BE2C (cell line): ENCODE results near the gene IL36B.

Source experiments
- DNase-seq: peaks from one replicate; pipeline ENCODE4 v3.0.0-alpha.2; 2020
- H3K27me3 ChIP-seq: fragments of 250-450 bp; sonication (Bioruptor Pico); 2 replicates; pipeline ENCODE4 v1.5.1; 2020; ENCODE audit warnings: mild to moderate bottlenecking
- H3K36me3 ChIP-seq: fragments of 250-450 bp; sonication (Bioruptor Pico); 2 replicates; pipeline ENCODE4 v1.5.1; 2020; ENCODE audit warnings: mild to moderate bottlenecking
- H3K4me1 ChIP-seq: fragments of 250-450 bp; sonication (Bioruptor Pico); 2 replicates; pipeline ENCODE4 v1.5.1; 2020
- H3K4me3 ChIP-seq: 2 replicates; pipeline ENCODE4 v1.5.1; 2011; ENCODE audit warnings: low read depth, low read length
- H3K9me3 ChIP-seq: fragments of 250-450 bp; sonication (Bioruptor Pico); 2 replicates; pipeline ENCODE4 v1.5.1; 2020
- TF ChIP-seq, protein P1 (sequence below): IDR thresholded peaks from 2 replicates; pipeline ENCODE4 v1.5.1; 2012; ENCODE audit warnings: mild to moderate bottlenecking, low read depth, low read length

IL36B gene

DNA sequence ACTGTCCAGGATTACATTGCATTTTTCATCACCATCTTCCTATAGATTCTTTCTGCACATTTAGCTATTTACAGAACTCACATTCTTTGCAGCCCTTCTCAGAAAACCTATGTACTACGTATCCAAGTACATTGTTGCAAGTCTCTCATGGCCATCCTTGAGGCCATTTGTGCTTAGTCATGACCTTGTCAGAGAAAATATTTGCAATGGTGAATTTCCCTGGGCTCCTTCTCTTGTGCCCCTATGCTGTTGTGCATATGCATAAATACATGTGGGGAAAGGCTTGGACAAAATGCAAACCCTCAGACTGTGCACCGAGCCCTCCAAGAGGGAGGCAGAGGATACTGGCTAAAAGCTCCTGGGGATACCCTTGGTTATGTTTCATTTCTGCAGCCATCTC is 27.9 kb downstream of the IL36B start:
- H3K36me3 ChIP-seq, result no peaks in the 10 kb centered on the region
- TF ChIP-seq, protein P1, sequence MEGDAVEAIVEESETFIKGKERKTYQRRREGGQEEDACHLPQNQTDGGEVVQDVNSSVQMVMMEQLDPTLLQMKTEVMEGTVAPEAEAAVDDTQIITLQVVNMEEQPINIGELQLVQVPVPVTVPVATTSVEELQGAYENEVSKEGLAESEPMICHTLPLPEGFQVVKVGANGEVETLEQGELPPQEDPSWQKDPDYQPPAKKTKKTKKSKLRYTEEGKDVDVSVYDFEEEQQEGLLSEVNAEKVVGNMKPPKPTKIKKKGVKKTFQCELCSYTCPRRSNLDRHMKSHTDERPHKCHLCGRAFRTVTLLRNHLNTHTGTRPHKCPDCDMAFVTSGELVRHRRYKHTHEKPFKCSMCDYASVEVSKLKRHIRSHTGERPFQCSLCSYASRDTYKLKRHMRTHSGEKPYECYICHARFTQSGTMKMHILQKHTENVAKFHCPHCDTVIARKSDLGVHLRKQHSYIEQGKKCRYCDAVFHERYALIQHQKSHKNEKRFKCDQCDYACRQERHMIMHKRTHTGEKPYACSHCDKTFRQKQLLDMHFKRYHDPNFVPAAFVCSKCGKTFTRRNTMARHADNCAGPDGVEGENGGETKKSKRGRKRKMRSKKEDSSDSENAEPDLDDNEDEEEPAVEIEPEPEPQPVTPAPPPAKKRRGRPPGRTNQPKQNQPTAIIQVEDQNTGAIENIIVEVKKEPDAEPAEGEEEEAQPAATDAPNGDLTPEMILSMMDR, result no peak
- H3K9me3 ChIP-seq, result no peaks in the 10 kb centered on the region
- H3K4me3 ChIP-seq, result no peak overlapping the region
- H3K4me1 ChIP-seq, result no peaks in the 10 kb centered on the region
- no peaks in the 10 kb centered on the region for H3K27me3 ChIP-seq
- no peak for DNase-seq

- H3K27me3 ChIP-seq, result no peaks in the 10 kb centered on the region
- TF ChIP-seq, protein P1, result no peak
- no peak for DNase-seq
- H3K4me3 ChIP-seq, result no peak overlapping the region
- H3K9me3 ChIP-seq, result no peaks in the 10 kb centered on the region
- H3K36me3 ChIP-seq, result no peaks in the 10 kb centered on the region
- no peaks in the 10 kb centered on the region for H3K4me1 ChIP-seq
Measured at GRCh38 chr2:113021312-113021711, 31.4 kb downstream of the IL36B start.

DNA sequence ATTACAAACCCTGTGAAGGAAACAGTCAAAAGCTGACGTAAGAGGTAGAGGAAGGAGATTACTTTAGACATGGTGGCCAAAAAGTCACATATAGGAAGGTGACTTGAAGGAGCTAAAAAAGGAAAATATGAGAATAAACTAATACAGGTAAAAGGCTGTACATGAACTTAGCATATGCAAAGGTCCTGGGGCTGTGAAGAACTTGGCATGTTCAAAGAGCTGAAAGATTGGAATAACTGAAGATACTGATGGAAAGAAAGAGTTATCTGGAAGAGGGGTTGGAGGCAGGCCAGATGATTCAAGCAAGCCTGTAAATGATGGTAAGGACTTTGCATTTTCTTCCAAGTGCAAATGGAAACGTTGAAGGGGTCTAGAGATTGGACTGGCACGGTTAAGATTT is 34.2 kb downstream of the IL36B start:
- TF ChIP-seq, protein P1, result no peak
- H3K4me1 ChIP-seq, result no peaks in the 10 kb centered on the region
- no peak for DNase-seq
- no peak overlapping the region for H3K4me3 ChIP-seq
- no peaks in the 10 kb centered on the region for H3K36me3 ChIP-seq
- no peaks in the 10 kb centered on the region for H3K9me3 ChIP-seq
- H3K27me3 ChIP-seq, result no peaks in the 10 kb centered on the region

GRCh38 chr2:113015655-113016054 is 37.0 kb downstream of the IL36B start:
- no peak overlapping the region for H3K4me3 ChIP-seq
- no peaks in the 10 kb centered on the region for H3K9me3 ChIP-seq
- no peaks in the 10 kb centered on the region for H3K36me3 ChIP-seq
- TF ChIP-seq, protein P1, result no peak
- no peaks in the 10 kb centered on the region for H3K27me3 ChIP-seq
- DNase-seq, result no peak
- H3K4me1 ChIP-seq, result no peaks in the 10 kb centered on the region

DNA sequence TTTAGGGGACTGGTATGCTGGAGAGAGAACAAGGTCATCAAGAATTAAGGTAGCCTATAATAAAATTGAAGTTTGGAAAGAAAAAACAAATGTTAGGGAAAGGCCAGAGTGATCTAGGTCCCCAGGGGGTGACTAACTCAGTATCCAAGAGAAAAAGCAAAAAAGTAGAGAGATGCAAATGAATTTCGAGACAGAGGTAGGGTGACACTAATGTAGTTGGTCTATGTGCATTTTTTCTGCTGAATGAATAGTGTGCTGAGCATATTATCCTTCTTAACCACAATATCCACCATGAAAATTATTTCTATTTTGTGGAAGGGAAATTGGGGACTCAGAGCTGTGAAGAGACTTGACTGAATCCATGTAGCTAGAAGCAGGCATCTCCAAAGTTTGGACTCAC is 37.6 kb downstream of the IL36B start:
- DNase-seq, result no peak
- TF ChIP-seq, protein P1, result no peak
- Histone ChIP-seq H3K27me3 (no peaks in the 10 kb centered on the region), H3K4me3 (no peak overlapping the region), H3K4me1 (no peaks in the 10 kb centered on the region), H3K36me3 (no peaks in the 10 kb centered on the region), H3K9me3 (no peaks in the 10 kb centered on the region)

DNA sequence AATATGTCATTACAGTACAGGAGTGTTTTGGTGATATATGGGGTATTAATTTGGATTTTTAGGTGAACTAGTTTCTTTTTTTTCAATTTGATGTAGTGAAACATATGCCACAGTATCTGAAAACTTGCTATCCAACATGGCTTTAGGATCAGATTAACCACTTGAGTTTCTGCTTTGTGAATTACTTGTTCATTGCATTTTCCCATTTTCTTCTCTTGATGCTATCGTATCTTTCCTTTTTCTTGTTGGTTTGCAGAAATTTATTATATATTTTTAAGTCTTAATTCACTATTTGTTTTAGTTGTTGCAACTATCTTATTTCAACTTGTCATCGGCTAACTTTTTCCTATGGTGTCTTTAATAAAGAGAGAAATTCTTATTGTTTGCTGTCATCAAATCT is 38.6 kb downstream of the IL36B start:
- Histone ChIP-seq H3K9me3 (no peaks in the 10 kb centered on the region), H3K4me3 (no peak overlapping the region), H3K4me1 (no peaks in the 10 kb centered on the region), H3K27me3 (no peaks in the 10 kb centered on the region), H3K36me3 (no peaks in the 10 kb centered on the region)
- TF ChIP-seq, protein P1, result no peak
- DNase-seq, result no peak
